Progenitor cell of endocrine pancreas (in vitro differentiated cells): ENCODE measurements around the gene SPACDR. TPM values are rescaled to one million over a fixed set of nuclear protein-coding genes. Genes with fewer than 3 reads are reported as not detected.
"Not testable (repeated sequence)": the region's sequence is repeated elsewhere in the genome, so short reads cannot be mapped to it uniquely, and the experiment has no call there.

ENCODE experiments used
- DNase-seq: peaks from one replicate; pipeline ENCODE4 v3.0.0; 2021; ENCODE audit warnings: low spot score; ENCODE audit not compliant: unreplicated experiment
- H3K27ac Mint-ChIP-seq: 2 replicates; pipeline ENCODE4 v1.8.0; 2021; ENCODE audit warnings: mild to moderate bottlenecking, moderate library complexity, mixed read lengths
- H3K27me3 Mint-ChIP-seq: 2 replicates; pipeline ENCODE4 v1.8.0; 2021; ENCODE audit warnings: mixed read lengths
- H3K36me3 Mint-ChIP-seq: 2 replicates; pipeline ENCODE4 v1.8.0; 2022; ENCODE audit warnings: mixed read lengths; ENCODE audit not compliant: insufficient read depth
- H3K4me1 Mint-ChIP-seq: 2 replicates; pipeline ENCODE4 v1.8.0; 2021; ENCODE audit warnings: low read depth, mixed read lengths
- H3K4me3 Mint-ChIP-seq: 2 replicates; pipeline ENCODE4 v1.8.0; 2021; ENCODE audit warnings: low read depth, mild to moderate bottlenecking, moderate library complexity, mixed read lengths
- H3K9me3 Mint-ChIP-seq: 2 replicates; pipeline ENCODE4 v1.8.0; 2021; ENCODE audit warnings: low read depth, mixed read lengths
- total RNA-seq: library from RNA; stranded (reverse); gene quantifications from 2 replicates; pipeline ENCODE4 v1.2.1, GENCODE V29; 2021
- TF ChIP-seq, protein P1 (sequence below): fragments of 200-600 bp; sonication (generic); IDR thresholded peaks from one replicate; pipeline ENCODE4 v1.5.0; 2021; ENCODE audit warnings: antibody characterized with exemption, mild to moderate bottlenecking; ENCODE audit not compliant: unreplicated experiment

SPACDR gene
- total RNA-seq, 1 donor from 2014 or later, result 0.67 TPM

DNA sequence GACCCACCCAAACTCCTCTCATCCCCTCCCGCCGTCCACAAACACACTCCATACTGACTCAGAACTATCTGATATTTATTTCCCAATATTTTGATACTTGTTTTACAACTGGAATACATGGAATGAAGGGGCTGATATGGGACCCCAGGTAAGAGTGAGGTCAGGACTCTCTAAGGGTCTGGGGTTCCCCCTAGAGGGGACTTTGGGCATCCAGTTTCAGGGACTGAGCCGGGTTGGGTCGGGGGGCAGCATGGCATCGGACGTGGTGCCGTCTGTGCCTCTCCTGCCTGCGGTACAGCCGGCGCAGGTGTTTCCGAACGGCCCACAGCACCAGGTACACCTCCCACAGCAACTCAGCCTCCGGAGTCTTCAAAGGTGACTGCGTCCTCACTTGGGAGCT is 7.5 kb downstream of the SPACDR start:
- Mint-ChIP-seq H3K27me3 (peaks cover 3% of the 10 kb centered on the region), H3K9me3 (no peaks in the 10 kb centered on the region), H3K4me1 (no peaks in the 10 kb centered on the region), H3K36me3 (no peaks in the 10 kb centered on the region), H3K27ac (no peak overlapping the region), H3K4me3 (no peak overlapping the region)
- TF ChIP-seq, protein P1, sequence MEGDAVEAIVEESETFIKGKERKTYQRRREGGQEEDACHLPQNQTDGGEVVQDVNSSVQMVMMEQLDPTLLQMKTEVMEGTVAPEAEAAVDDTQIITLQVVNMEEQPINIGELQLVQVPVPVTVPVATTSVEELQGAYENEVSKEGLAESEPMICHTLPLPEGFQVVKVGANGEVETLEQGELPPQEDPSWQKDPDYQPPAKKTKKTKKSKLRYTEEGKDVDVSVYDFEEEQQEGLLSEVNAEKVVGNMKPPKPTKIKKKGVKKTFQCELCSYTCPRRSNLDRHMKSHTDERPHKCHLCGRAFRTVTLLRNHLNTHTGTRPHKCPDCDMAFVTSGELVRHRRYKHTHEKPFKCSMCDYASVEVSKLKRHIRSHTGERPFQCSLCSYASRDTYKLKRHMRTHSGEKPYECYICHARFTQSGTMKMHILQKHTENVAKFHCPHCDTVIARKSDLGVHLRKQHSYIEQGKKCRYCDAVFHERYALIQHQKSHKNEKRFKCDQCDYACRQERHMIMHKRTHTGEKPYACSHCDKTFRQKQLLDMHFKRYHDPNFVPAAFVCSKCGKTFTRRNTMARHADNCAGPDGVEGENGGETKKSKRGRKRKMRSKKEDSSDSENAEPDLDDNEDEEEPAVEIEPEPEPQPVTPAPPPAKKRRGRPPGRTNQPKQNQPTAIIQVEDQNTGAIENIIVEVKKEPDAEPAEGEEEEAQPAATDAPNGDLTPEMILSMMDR, result no peak
- no peak for DNase-seq

- TF ChIP-seq, protein P1, result no peak
- peaks cover 3% of the 10 kb centered on the region for H3K27me3 Mint-ChIP-seq
- H3K4me3 Mint-ChIP-seq, result no peak overlapping the region
- H3K9me3 Mint-ChIP-seq, result no peaks in the 10 kb centered on the region
- H3K36me3 Mint-ChIP-seq, result no peaks in the 10 kb centered on the region
- H3K27ac Mint-ChIP-seq, result no peak overlapping the region
- no peaks in the 10 kb centered on the region for H3K4me1 Mint-ChIP-seq
- DNase-seq, result no peak
Observed at GRCh38 chr7:100455206-100455605, 8.9 kb downstream of the SPACDR start.

GRCh38 chr7:100453854-100454253 is 10.2 kb downstream of the SPACDR start:
- not testable (repeated sequence) for H3K9me3 Mint-ChIP-seq, H3K27me3 Mint-ChIP-seq, H3K4me1 Mint-ChIP-seq, H3K27ac Mint-ChIP-seq, DNase-seq, H3K4me3 Mint-ChIP-seq, H3K36me3 Mint-ChIP-seq

GRCh38 chr7:100452513-100452912 is 11.5 kb downstream of the SPACDR start:
- Mint-ChIP-seq H3K27ac (no peak overlapping the region), H3K36me3 (no peaks in the 10 kb centered on the region)

DNA sequence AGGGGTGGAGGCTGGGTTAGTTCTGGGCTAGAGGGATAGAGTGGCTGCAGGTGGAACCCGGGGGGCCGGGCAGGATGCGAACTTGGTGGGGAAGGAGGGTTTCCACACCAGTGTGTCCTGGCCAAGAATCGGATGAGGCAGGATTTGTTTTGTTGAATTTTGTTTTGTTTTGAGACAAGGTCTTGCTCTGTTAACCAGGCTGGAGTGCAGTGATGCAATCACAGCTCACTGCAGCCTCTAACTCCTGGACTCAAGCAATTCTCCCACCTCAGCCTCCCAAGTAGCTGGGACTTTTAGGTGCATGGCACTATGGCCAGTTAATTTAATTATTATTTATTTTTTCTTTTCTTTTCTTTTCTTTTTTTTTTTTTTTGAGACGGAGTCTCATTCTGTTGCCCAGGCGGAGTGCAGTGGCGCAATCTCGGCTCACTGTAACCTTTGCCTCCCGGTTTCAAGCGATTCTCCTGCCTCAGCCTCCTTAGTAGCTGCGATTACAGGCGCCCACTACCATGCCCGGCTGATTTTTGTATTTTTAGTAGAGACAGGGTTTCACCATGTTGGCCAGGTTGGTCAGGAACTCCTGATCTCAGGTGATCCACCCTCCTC is 14.8 kb downstream of the SPACDR start:
- no peak overlapping the region for H3K27ac Mint-ChIP-seq
- no peaks in the 10 kb centered on the region for H3K27me3 Mint-ChIP-seq
- TF ChIP-seq, protein P1, result no peak
- H3K4me3 Mint-ChIP-seq, result no peak overlapping the region
- no peaks in the 10 kb centered on the region for H3K36me3 Mint-ChIP-seq
- no peaks in the 10 kb centered on the region for H3K9me3 Mint-ChIP-seq
- no peaks in the 10 kb centered on the region for H3K4me1 Mint-ChIP-seq
- no peak for DNase-seq

More at GRCh38 chr7:100452513-100452912, 11.5 kb downstream of the SPACDR start:
- Mint-ChIP-seq H3K27me3 (peaks cover 3% of the 10 kb centered on the region), H3K4me1 (no peaks in the 10 kb centered on the region), H3K4me3 (no peak overlapping the region), H3K9me3 (no peaks in the 10 kb centered on the region)
- no peak for DNase-seq
- TF ChIP-seq, protein P1, result no peak

DNA sequence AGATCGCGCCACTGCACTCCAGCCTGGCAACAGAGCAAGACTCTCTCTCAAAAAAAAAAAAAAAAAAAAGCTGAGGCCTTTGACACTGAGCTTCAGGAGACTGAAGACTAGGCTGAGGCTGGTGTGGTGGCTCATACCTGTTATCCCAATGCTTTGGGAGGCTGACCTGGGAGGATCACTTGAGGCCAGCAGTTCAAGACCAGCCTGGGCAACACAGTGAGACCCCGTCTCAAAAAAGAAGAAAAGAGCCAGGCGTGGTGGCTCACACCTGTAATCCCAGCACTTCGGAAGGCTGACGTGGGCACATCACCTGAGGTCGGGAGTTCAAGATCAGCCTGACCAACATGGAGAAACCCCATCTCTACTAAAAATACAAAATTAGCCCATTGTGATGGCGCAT is 16.7 kb downstream of the SPACDR start:
- not testable (repeated sequence) for H3K4me1 Mint-ChIP-seq

More for the DNA sequence above, 16.7 kb downstream of the SPACDR start:
- H3K27ac Mint-ChIP-seq, DNase-seq, H3K36me3 Mint-ChIP-seq, H3K9me3 Mint-ChIP-seq, H3K27me3 Mint-ChIP-seq, H3K4me3 Mint-ChIP-seq: not testable (repeated sequence)
